ENCODE results near the gene SYT6. TPM values are rescaled to one million over a fixed set of nuclear protein-coding genes. Genes with fewer than 3 reads are reported as not detected.
"Not testable (repeated sequence)": the region's sequence is repeated elsewhere in the genome, so short reads cannot be mapped to it uniquely, and the experiment has no call there.

Gene SYT6
- total and polyA plus RNA-seq, 5 experiments from 2014 or later: not detected

DNA sequence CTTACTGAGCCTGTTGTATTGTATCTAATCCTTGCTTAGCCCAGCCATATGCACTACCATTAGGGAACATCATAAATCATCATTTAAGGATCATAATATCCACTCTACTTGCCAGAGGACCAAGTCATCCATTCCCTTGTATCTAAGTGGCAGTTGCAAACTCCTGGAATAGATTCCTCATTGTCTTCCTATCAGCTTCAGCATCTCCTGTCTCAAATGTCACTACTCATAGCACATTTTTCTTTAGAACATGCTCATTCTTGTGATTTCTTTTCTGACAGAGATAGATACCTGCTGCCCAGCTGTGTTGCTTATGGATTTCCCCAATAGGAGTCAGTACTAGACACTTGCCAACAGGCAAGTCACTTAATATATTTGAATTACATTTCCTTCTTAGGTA lies 90.1 kb downstream of the SYT6 start:
- Mint-ChIP-seq H3K36me3 (no peaks in the 10 kb centered on the region), H3K9me3 (peaks cover 0 to 7% (median 0%) of the 10 kb centered on the region in 9 donors), H3K4me3 (no peak overlapping the region), H3K27ac (no peak overlapping the region), H3K4me1 (peaks cover 0 to 3% (median 0%) of the 10 kb centered on the region in 4 donors), H3K27me3 (peaks cover 0 to 5% (median 3%) of the 10 kb centered on the region in 5 donors)
- POLR2A ChIA-PET: no interaction called here
- no peak for ATAC-seq
- DNase-seq: no peak

GRCh38 chr1:114062477-114063099 lies 91.1 kb downstream of the SYT6 start:
- no peak overlapping the region for H3K27ac Mint-ChIP-seq
- DNase-seq: no peak
- peaks cover 0 to 5% (median 2%) of the 10 kb centered on the region in 5 donors for H3K27me3 Mint-ChIP-seq
- peaks cover 0 to 3% (median 0%) of the 10 kb centered on the region in 4 donors for H3K4me1 Mint-ChIP-seq
- H3K4me3 Mint-ChIP-seq: no peak overlapping the region
- no peaks in the 10 kb centered on the region for H3K36me3 Mint-ChIP-seq
- POLR2A ChIA-PET: interaction anchor here (0.6 kb wide), 1 partner anchor 555 kb away, joined by 3 read pairs; no protein-coding TSS in a partner anchor
- peaks cover 0 to 7% (median 0%) of the 10 kb centered on the region in 9 donors for H3K9me3 Mint-ChIP-seq
- ATAC-seq: no peak

- no peak overlapping the region for H3K27ac Mint-ChIP-seq
- H3K36me3 Mint-ChIP-seq: no peaks in the 10 kb centered on the region
- H3K4me3 Mint-ChIP-seq: no peak overlapping the region
- H3K27me3 Mint-ChIP-seq: peaks cover 0 to 7% (median 3%) of the 10 kb centered on the region in 5 donors
- ATAC-seq (no peak), DNase-seq (no peak)
- POLR2A ChIA-PET: no interaction called here
- peaks cover 0 to 3% (median 0%) of the 10 kb centered on the region in 4 donors for H3K4me1 Mint-ChIP-seq
- H3K9me3 Mint-ChIP-seq: peaks cover 0 to 13% (median under 1%) of the 10 kb centered on the region in 9 donors
Observed at GRCh38 chr1:114061121-114061830, 92.4 kb downstream of the SYT6 start.

- H3K27me3 Mint-ChIP-seq, H3K36me3 Mint-ChIP-seq, H3K4me1 Mint-ChIP-seq, DNase-seq, ATAC-seq, H3K4me3 Mint-ChIP-seq, H3K27ac Mint-ChIP-seq, POLR2A ChIA-PET: not testable (repeated sequence)
- peaks cover 0 to 15% (median 1%) of the 10 kb centered on the region in 9 donors for H3K9me3 Mint-ChIP-seq
Observed at GRCh38 chr1:114058236-114058635, 95.4 kb downstream of the SYT6 start.

- H3K4me3 Mint-ChIP-seq: no peak overlapping the region
- DNase-seq: no peak
- no peaks in the 10 kb centered on the region for H3K4me1 Mint-ChIP-seq
- peaks cover 4 to 10% (median 5%) of the 10 kb centered on the region in 5 donors for H3K27me3 Mint-ChIP-seq
- POLR2A ChIA-PET: no interaction called here
- no peak overlapping the region for H3K27ac Mint-ChIP-seq
- H3K36me3 Mint-ChIP-seq: no peaks in the 10 kb centered on the region
- peaks cover 0 to 7% (median 1%) of the 10 kb centered on the region in 9 donors for H3K9me3 Mint-ChIP-seq
- ATAC-seq: no peak
Observed at GRCh38 chr1:114054148-114054547, 99.5 kb downstream of the SYT6 start.

GRCh38 chr1:114048232-114048631 lies 105.4 kb downstream of the SYT6 start:
- Mint-ChIP-seq H3K27me3 (peaks cover 0 to 7% (median 4%) of the 10 kb centered on the region in 5 donors), H3K27ac (no peak overlapping the region)
- ATAC-seq: no peak

DNA sequence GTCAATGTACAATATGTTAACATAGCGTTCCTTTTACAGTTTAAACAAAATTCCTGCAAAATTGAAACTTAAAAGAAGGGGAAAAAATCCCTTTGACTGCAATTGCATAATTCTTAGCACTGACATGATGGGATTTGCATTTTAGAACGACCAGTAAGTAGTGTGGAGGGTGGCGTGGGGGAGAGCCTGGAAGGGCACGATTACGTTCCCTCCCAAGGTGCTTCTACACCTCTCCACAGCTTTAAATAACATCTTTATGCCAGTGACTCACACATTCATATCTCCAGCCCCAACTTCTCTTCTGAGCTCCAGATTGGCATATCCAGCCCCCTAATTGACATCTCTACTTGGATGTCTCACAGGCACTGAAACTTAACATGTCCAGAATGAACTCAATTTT lies 110.1 kb downstream of the SYT6 start:
- no peak for DNase-seq
- POLR2A ChIA-PET: no interaction called here
- H3K4me1 Mint-ChIP-seq: no peaks in the 10 kb centered on the region
- peaks cover 0 to 5% (median 0%) of the 10 kb centered on the region in 9 donors for H3K9me3 Mint-ChIP-seq
- no peak for ATAC-seq
- H3K4me3 Mint-ChIP-seq: no peak overlapping the region
- no peaks in the 10 kb centered on the region for H3K36me3 Mint-ChIP-seq
- H3K27me3 Mint-ChIP-seq: peaks cover 0 to 4% (median 0%) of the 10 kb centered on the region in 5 donors
- H3K27ac Mint-ChIP-seq: no peak overlapping the region

More at GRCh38 chr1:114048232-114048631, 105.4 kb downstream of the SYT6 start:
- no peak for DNase-seq
- Mint-ChIP-seq H3K4me1 (no peaks in the 10 kb centered on the region), H3K36me3 (no peaks in the 10 kb centered on the region), H3K4me3 (no peak overlapping the region), H3K9me3 (peaks cover 0 to 5% (median 0%) of the 10 kb centered on the region in 9 donors)
- POLR2A ChIA-PET: no interaction called here

- POLR2A ChIA-PET: no interaction called here
- H3K36me3 Mint-ChIP-seq: no peaks in the 10 kb centered on the region
- DNase-seq (no peak), ATAC-seq (no peak)
- peaks cover 0 to 2% (median 0%) of the 10 kb centered on the region in 5 donors for H3K27me3 Mint-ChIP-seq
- H3K27ac Mint-ChIP-seq: no peak overlapping the region
- H3K4me3 Mint-ChIP-seq: no peak overlapping the region
- no peaks in the 10 kb centered on the region for H3K4me1 Mint-ChIP-seq
- peaks cover 0 to 5% (median 0%) of the 10 kb centered on the region in 9 donors for H3K9me3 Mint-ChIP-seq
Observed at GRCh38 chr1:114043054-114043453, 110.6 kb downstream of the SYT6 start.

GRCh38 chr1:114040273-114041015 lies 113.2 kb downstream of the SYT6 start:
- POLR2A ChIA-PET: interaction anchor here (0.7 kb wide), 1 partner anchor 224 kb away, joined by 3 read pairs; no protein-coding TSS in a partner anchor
- no peak for ATAC-seq
- Mint-ChIP-seq H3K4me3 (no peak overlapping the region), H3K36me3 (no peaks in the 10 kb centered on the region), H3K27ac (no peak overlapping the region), H3K27me3 (peaks cover 0 to 2% (median 0%) of the 10 kb centered on the region in 5 donors), H3K9me3 (no peaks in the 10 kb centered on the region), H3K4me1 (no peaks in the 10 kb centered on the region)
- DNase-seq: no peak

Other genes starting within 250 kb of the SYT6 start
- gene AP4B1, start 249.1 kb downstream of the SYT6 start, total RNA-seq: 10 to 100 TPM; 65.1 to 75.2 TPM
- gene AP4B1, start 249.1 kb downstream of the SYT6 start, polyA plus RNA-seq: 1 to 10 TPM; 7.9 to 9.6 (median 8.6) TPM
- gene DCLRE1B, start 248.5 kb downstream of the SYT6 start, total RNA-seq: 1 to 10 TPM; 5.2 to 5.5 TPM
- gene DCLRE1B, start 248.5 kb downstream of the SYT6 start, polyA plus RNA-seq: 1 to 10 TPM; 3.7 to 5.2 (median 4.5) TPM
- 100 to 1,000 TPM; 123 to 138 TPM for gene HIPK1, start 224.5 kb downstream of the SYT6 start, total RNA-seq
- gene HIPK1, start 224.5 kb downstream of the SYT6 start, polyA plus RNA-seq: 10 to 100 TPM; 14.5 to 19.3 (median 17.5) TPM
- gene OLFML3, start 174.4 kb downstream of the SYT6 start, total RNA-seq: under 1 TPM; 0.36 to 0.49 TPM
- gene OLFML3, start 174.4 kb downstream of the SYT6 start, polyA plus RNA-seq: not detected

Data from naive thymus-derived CD8-positive, alpha-beta T cell (primary cell).